ENCODE data around the gene USP25.

DNA sequence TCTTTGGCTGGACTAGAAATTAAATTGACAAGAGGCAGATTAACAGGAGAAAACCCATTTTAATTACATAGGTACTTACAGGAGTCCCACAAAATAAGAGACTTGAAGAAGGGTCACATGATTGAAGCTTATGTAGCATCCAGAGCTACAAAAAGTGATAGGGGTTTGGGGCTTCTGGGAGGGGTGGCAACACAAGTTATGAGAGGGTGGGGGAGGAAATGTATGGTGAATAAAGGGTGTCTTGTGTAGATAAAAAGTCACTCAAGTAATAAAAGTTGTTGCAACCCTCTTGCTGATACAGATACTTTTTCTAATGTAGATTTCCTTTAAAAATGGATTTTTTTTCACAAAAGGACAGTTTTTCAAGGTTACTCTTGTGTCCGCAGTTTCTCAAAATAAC is 24.0 kb downstream of the USP25 start:
- TF ChIP-seq CTCF (IDR thresholded peaks at IDR 0.05) (no peak), EP300 (IDR thresholded peaks at IDR 0.05) (no peak)
